ENCODE data around the gene MRPS26. TPM values are rescaled to one million over a fixed set of nuclear protein-coding genes. Genes with fewer than 3 reads are reported as not detected.
"Not testable (repeated sequence)": the region's sequence is repeated elsewhere in the genome, so short reads cannot be mapped to it uniquely, and the experiment has no call there.

Gene MRPS26
- total and polyA plus RNA-seq, 7 donors, result 33.5 to 71.7 (median 61.3) TPM

GRCh38 chr20:3014662-3015061 is 31.2 kb upstream of the MRPS26 start:
- TF ChIP-seq POLR2AphosphoS5 (IDR thresholded peaks at IDR 0.05) (no peak), EP300 (IDR thresholded peaks at IDR 0.05) (no peak), POLR2A (IDR thresholded peaks at IDR 0.05) (no peak), CTCF (IDR thresholded peaks at IDR 0.05) (no peak)
- Histone ChIP-seq H3K27ac (no peak overlapping the region), H3K36me3 (peaks cover 6 to 53% (median 11%) of the 10 kb centered on the region in 4 donors), H3K27me3 (no peaks in the 10 kb centered on the region), H3K9me3 (no peaks in the 10 kb centered on the region), H3K4me1 (no peaks in the 10 kb centered on the region), H3K4me3 (no peak overlapping the region)
- 86% methylated on average over 3 of the region's 3 CpGs for WGBS, 2 donors
- DNase-seq, result no peak
- intact Hi-C loops (cut with DNase I), result no loop called here

- intact Hi-C loops (cut with DNase I); H3K9me3 ChIP-seq; H3K27ac ChIP-seq; H3K4me1 ChIP-seq; H3K27me3 ChIP-seq; H3K4me3 ChIP-seq; DNase-seq: not testable (repeated sequence)
- peaks cover 6 to 47% (median 10%) of the 10 kb centered on the region in 4 donors for H3K36me3 ChIP-seq
- 95 to 96% methylated on average over 5 of the region's 5 CpGs for WGBS, 2 donors
These were observed 30.6 kb upstream of the MRPS26 start for GRCh38 chr20:3015302-3015701.

DNA sequence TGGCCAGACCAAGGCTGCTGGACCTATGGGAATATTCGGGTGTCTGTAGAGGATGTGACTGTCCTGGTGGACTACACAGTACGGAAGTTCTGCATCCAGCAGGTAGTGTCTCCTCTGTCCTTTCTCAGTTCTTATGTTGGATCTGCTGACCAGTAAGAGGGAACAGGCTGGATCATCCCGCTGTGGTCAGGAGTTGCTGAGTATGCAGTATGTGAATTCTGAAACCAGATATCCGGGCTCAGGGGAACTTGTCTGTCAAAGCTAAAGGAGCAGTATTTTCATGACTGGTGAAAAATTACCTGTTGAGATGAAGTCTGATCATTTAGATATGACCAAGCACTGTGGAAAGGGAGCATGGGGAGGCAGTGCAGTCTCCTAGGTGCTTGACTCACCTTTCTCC is 24.5 kb upstream of the MRPS26 start:
- Histone ChIP-seq H3K4me1 (no peaks in the 10 kb centered on the region), H3K4me3 (no peak overlapping the region), H3K27me3 (no peaks in the 10 kb centered on the region), H3K9me3 (no peaks in the 10 kb centered on the region), H3K27ac (no peak overlapping the region), H3K36me3 (peaks cover 21 to 76% (median 29%) of the 10 kb centered on the region in 4 donors)
- DNase-seq, result no peak
- TF ChIP-seq CTCF (IDR thresholded peaks at IDR 0.05) (no peak), EP300 (IDR thresholded peaks at IDR 0.05) (no peak), POLR2AphosphoS5 (IDR thresholded peaks at IDR 0.05) (no peak), POLR2A (IDR thresholded peaks at IDR 0.05) (no peak)
- intact Hi-C loops (cut with DNase I), result no loop called here
- WGBS, 2 donors, result 96 to 97% methylated on average over 4 of the region's 4 CpGs

- WGBS, 2 donors, result 87 to 97% methylated on average over 5 of the region's 5 CpGs
These were observed 24.1 kb upstream of the MRPS26 start for GRCh38 chr20:3021777-3022176.

DNA sequence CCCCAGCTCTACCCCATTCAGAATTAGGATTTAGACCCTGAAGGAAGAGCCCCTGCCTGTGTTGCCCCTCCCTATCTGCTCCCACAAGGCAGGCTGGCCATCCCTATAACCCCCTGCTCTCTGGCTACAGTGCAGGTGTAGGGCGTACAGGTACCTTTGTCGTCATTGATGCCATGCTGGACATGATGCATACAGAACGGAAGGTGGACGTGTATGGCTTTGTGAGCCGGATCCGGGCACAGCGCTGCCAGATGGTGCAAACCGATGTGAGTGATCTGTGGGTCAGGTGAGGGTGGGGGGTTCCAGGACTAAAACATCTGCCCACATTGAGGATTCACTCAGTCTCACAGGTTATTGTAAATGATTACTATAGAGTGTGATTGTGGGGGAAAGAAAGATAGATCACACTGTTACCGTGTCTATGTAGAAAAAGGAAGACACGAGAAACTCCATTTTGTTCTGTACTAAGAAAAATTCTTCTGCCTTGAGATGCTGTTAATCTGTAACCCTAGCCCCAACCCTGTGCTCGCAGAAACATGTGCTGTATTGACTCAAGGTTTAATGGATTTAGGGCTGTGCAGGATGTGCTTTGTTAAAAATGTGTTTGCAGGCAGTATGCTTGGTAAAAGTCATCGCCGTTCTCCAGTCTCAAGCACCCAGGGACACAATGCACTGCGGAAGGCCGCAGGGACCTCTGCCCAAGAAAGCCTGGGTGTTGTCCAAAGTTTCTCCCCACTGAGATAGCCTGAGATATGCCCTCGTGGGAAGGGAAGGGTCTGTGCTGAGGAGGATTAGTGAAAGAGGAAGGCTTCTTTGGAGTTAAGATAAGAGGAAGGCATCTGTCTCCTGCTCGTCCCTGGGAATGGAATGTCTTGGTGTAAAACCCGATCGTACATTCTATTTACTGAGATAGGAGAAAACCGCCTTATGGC is 23.0 kb upstream of the MRPS26 start:
- 45 to 74% methylated on average over 20 of the region's 20 CpGs for WGBS, 2 donors
- H3K4me3 ChIP-seq; H3K4me1 ChIP-seq; intact Hi-C loops (cut with DNase I); H3K27ac ChIP-seq; DNase-seq; H3K27me3 ChIP-seq; H3K9me3 ChIP-seq: not testable (repeated sequence)
- H3K36me3 ChIP-seq, result peaks cover 30 to 76% (median 42%) of the 10 kb centered on the region in 4 donors

More at GRCh38 chr20:3021777-3022176, 24.1 kb upstream of the MRPS26 start:
- Histone ChIP-seq H3K27ac (no peak overlapping the region), H3K4me1 (no peaks in the 10 kb centered on the region), H3K4me3 (no peak overlapping the region), H3K27me3 (no peaks in the 10 kb centered on the region), H3K9me3 (no peaks in the 10 kb centered on the region), H3K36me3 (peaks cover 24 to 76% (median 33%) of the 10 kb centered on the region in 4 donors)
- intact Hi-C loops (cut with DNase I), result no loop called here
- no peak for DNase-seq
- TF ChIP-seq EP300 (IDR thresholded peaks at IDR 0.05) (no peak), POLR2A (IDR thresholded peaks at IDR 0.05) (no peak), POLR2AphosphoS5 (IDR thresholded peaks at IDR 0.05) (no peak), CTCF (IDR thresholded peaks at IDR 0.05) (no peak)
